Measurements from ENCODE around the gene SUPT6H.
"Not testable (repeated sequence)": the region's sequence is repeated elsewhere in the genome, so short reads cannot be mapped to it uniquely, and the experiment has no call there.

SUPT6H gene

GRCh38 chr17:28703552-28704218 lies 41.7 kb downstream of the SUPT6H start:
- no peak for DNase-seq

- DNase-seq = no peak
Measured at GRCh38 chr17:28704219-28704858, 42.3 kb downstream of the SUPT6H start.

DNA sequence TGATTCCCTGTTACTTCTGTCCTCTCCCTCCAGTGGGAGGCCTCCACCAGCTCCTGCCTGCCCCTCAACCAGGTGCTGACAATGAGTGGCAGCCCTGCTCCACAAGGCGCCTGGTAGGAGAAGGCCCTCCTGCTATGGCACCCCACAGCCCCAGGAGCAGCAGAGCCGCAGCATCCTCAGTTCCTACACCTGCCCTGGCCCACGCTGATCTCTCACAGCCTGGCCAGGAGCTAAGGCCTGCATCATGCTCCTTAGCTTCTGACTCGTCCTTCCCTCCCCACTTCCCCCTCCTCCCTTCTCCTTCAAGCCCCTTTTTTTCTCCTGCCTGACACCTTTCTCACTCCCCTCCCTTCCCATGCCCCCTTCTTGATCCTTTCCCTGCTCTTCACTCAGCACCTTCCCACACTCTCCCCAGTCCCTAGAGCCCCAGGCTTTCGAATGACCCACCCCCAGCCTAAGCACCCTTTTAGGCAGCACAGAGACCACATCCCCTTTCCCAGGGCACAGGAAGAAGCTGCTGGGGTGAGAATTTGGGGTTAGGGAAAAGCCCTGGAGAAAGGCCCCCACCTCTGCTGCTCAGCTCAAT lies 43.2 kb downstream of the SUPT6H start:
- DNase-seq = no peak

DNA sequence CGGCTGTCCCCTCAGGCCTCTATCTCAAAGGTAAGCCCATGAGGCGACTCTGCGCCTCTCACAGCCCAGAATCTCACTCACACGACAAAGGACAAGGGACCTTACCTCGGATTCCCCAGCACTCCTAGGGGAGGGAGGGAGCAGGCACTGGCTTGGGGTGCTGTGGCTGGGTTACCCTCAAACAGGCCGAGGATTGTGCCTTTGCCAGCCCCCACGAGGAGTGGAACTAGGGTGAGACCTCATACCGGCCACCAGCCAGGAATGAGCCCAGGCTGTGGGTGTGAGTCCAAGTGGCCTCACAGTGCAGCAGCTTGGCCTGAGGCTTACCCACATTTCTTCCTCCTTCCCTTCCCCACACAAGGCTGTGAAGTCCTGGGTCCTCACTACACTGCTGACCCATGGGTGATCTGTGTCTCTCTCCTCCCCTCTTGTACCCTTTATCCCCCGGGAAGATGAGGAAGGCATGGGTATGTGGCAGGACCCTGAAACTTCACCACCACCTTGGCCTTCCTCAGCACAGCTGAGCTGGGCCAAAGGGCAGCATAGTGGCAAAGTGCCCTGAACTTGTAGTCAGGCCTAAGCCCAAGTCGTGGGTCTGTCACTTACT lies 43.8 kb downstream of the SUPT6H start:
- DNase-seq = no peak

GRCh38 chr17:28706471-28707338 lies 44.7 kb downstream of the SUPT6H start:
- no peak for DNase-seq

- no peak for DNase-seq
Measured at GRCh38 chr17:28707339-28707720, 45.3 kb downstream of the SUPT6H start.

GRCh38 chr17:28710861-28711722 lies 49.1 kb downstream of the SUPT6H start:
- peak; percentile 92 for DNase-seq

- no peak for DNase-seq
Measured at GRCh38 chr17:28711723-28712031, 49.7 kb downstream of the SUPT6H start, which contains the start of gene PROCA1. PROCA1 (minus strand) TSS chr17:28711888; CDS start chr17:28711660, 228 bp downstream.

- no peak for DNase-seq
Measured at GRCh38 chr17:28712032-28712704, 50.2 kb downstream of the SUPT6H start.

DNA sequence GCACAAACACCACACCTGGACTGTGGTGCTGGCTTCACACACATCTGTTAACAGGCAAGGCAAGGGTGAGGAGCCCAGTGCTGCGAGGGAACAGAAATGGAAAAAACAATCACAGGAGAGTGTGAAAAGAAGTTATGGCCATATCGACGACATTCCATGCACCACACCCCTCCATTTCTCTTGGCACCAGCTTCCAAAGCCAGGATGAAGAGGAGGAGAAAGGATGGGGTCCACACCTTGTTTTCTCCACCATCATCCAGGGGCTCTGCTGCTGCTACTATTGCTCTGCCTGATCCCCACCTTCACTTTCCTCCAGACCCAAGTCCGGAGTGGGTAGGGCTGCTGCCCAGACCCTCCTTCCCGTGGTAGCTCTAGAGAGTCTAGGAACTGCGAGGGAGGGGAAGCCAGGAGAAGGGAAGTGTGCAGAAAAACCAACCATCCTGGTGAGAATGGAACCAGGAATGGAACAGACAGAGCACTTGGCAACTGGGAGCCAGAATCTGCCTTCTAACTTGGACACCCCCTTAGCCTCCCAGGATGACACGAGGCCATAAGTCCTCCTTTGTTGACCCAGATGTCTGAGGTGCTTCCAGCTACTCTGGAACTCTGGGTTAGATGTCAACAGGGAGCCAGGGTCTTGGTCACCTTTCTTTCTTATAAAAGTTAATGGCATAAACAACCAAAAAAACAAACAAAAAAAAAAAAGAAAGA lies 50.9 kb downstream of the SUPT6H start:
- DNase-seq = no peak

DNA sequence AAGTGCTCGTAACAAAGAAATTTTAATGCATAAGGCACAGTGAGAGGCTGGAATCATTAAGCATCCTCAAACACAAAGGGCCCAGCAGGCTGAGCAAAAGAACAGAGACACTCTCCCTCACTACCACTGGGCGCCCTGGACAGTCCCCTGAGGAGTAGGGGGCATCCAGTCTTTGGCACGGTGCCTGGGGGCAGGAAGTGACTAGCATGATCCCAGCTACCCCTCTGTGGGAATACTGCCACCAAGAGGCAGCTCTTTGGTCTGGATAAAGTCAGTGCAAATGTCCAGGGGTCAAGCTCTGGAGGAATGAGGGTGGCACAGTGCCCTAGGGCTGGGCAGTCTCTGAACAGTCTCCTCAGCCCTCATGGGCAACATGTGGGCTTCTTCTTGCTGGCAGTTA lies 52.3 kb downstream of the SUPT6H start:
- DNase-seq = no peak

- no peak for DNase-seq
Measured at GRCh38 chr17:28715217-28715616, 53.2 kb downstream of the SUPT6H start.

- no peak for DNase-seq
Measured at GRCh38 chr17:28716740-28717577, 55.0 kb downstream of the SUPT6H start.

- peak; percentile 83 for DNase-seq
Measured at GRCh38 chr17:28717578-28718332, 55.8 kb downstream of the SUPT6H start, which contains the start of gene RAB34. RAB34 (minus strand) TSS chr17:28717868; CDS start chr17:28717266, 602 bp downstream.

GRCh38 chr17:28718333-28719020 lies 56.5 kb downstream of the SUPT6H start:
- DNase-seq = no peak

DNA sequence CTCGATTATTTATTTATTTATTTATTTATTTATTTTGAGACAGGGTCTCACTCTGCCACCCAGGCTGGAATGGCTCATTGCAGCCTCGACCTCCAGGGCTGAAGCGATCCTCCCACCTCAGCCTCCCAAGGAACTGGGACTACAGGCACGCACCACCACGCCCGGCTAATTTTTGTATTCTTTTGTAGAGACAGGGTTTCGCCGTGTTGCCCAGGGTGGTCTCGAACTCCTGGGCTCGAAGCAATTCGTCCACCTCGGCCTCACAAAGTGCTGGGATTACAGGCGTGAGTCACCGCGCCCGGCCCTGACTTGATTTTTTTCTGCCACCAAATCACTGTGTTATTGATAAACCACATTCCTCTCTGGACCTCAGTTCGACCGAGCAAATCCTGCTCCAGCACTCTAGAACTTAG lies 57.0 kb downstream of the SUPT6H start:
- no peak for DNase-seq

- DNase-seq = no peak
Measured at GRCh38 chr17:28720247-28720996, 58.4 kb downstream of the SUPT6H start.

DNA sequence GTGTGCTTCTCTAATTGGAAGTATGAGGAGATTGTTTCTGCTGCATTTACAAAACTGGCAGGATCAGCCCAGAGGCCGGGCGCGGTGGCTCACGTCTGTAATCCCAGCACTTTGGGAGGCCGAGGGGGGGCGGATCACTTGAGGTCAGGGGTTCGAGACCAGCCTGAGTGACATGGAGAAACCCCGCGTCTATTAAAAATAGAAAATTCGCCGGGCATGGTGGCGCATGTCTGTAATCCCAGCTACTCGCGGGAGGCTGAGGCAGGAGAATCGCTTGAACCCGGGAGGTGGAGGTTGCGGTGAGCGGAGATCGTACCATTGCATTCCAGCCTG lies 59.0 kb downstream of the SUPT6H start:
- not testable (repeated sequence) for DNase-seq
